ENCODE results near the gene KDM4C.

- TF ChIP-seq, protein P1, sequence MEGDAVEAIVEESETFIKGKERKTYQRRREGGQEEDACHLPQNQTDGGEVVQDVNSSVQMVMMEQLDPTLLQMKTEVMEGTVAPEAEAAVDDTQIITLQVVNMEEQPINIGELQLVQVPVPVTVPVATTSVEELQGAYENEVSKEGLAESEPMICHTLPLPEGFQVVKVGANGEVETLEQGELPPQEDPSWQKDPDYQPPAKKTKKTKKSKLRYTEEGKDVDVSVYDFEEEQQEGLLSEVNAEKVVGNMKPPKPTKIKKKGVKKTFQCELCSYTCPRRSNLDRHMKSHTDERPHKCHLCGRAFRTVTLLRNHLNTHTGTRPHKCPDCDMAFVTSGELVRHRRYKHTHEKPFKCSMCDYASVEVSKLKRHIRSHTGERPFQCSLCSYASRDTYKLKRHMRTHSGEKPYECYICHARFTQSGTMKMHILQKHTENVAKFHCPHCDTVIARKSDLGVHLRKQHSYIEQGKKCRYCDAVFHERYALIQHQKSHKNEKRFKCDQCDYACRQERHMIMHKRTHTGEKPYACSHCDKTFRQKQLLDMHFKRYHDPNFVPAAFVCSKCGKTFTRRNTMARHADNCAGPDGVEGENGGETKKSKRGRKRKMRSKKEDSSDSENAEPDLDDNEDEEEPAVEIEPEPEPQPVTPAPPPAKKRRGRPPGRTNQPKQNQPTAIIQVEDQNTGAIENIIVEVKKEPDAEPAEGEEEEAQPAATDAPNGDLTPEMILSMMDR (IDR thresholded peaks at IDR 0.05; ENCODE audit: insufficient read depth, low read length, poor library complexity, severe bottlenecking): no peak
- TF ChIP-seq EZH2phosphoT487 (conservative IDR thresholded peaks at IDR 0.05; ENCODE audit: low read length): no peak
Measured at GRCh38 chr9:7129391-7129790, 371.6 kb downstream of the KDM4C start.

Data from SU-DHL-6 (cell line).